Measurements from ENCODE around the gene PBX1.
A peak's percentile ranks its signal among the peaks of the same experiment; 100 is the strongest.

Gene PBX1

GRCh38 chr1:164700683-164701082 is 141.7 kb downstream of the PBX1 start:
- DNase-seq (ENCODE audit: low spot score) = no peak

- DNase-seq (ENCODE audit: low spot score) = no peak
Measured at GRCh38 chr1:164701189-164701761, 142.3 kb downstream of the PBX1 start.

- DNase-seq (ENCODE audit: low spot score) = peak; percentile 40
Measured at GRCh38 chr1:164702216-164702615, 143.2 kb downstream of the PBX1 start.

GRCh38 chr1:164702664-164703063 is 143.7 kb downstream of the PBX1 start:
- DNase-seq (ENCODE audit: low spot score) = no peak

- no peak for DNase-seq (ENCODE audit: low spot score)
Measured at GRCh38 chr1:164703463-164703862, 144.5 kb downstream of the PBX1 start.

GRCh38 chr1:164703960-164704411 is 145.0 kb downstream of the PBX1 start:
- DNase-seq (ENCODE audit: low spot score) = no peak

GRCh38 chr1:164704954-164705353 is 146.0 kb downstream of the PBX1 start:
- DNase-seq (ENCODE audit: low spot score) = no peak

GRCh38 chr1:164706606-164706987 is 147.6 kb downstream of the PBX1 start:
- no peak for DNase-seq (ENCODE audit: low spot score)

- peak; percentile 71 for DNase-seq (ENCODE audit: low spot score)
Measured at GRCh38 chr1:164707868-164708331, 148.9 kb downstream of the PBX1 start.

- no peak for DNase-seq (ENCODE audit: low spot score)
Measured at GRCh38 chr1:164708596-164708995, 149.6 kb downstream of the PBX1 start.

GRCh38 chr1:164709126-164709525 is 150.1 kb downstream of the PBX1 start:
- DNase-seq (ENCODE audit: low spot score) = no peak

- no peak for DNase-seq (ENCODE audit: low spot score)
Measured at GRCh38 chr1:164709541-164710278, 150.7 kb downstream of the PBX1 start.

GRCh38 chr1:164712131-164713036 is 153.4 kb downstream of the PBX1 start:
- DNase-seq (ENCODE audit: low spot score) = peak; percentile 66

GRCh38 chr1:164713456-164714207 is 154.6 kb downstream of the PBX1 start:
- no peak for DNase-seq (ENCODE audit: low spot score)

- DNase-seq (ENCODE audit: low spot score) = peak; percentile 70
Measured at GRCh38 chr1:164716992-164717703, 158.2 kb downstream of the PBX1 start.

- peak; percentile 63 for DNase-seq (ENCODE audit: low spot score)
Measured at GRCh38 chr1:164718821-164719220, 159.8 kb downstream of the PBX1 start.

- no peak for DNase-seq (ENCODE audit: low spot score)
Measured at GRCh38 chr1:164719676-164720439, 160.9 kb downstream of the PBX1 start.

GRCh38 chr1:164720440-164721227 is 161.7 kb downstream of the PBX1 start:
- no peak for DNase-seq (ENCODE audit: low spot score)

GRCh38 chr1:164721228-164721496 is 162.2 kb downstream of the PBX1 start:
- no peak for DNase-seq (ENCODE audit: low spot score)

- no peak for DNase-seq (ENCODE audit: low spot score)
Measured at GRCh38 chr1:164723296-164723798, 164.4 kb downstream of the PBX1 start.

Measured in AG20443 (cell line).